ENCODE results near the gene CSE1L. TPM values are rescaled to one million over a fixed set of nuclear protein-coding genes. Genes with fewer than 3 reads are reported as not detected.

The CSE1L gene
- total RNA-seq, 1 experiment from 2014 or later, result 158 TPM

GRCh38 chr20:49032455-49032854, 13.7 kb upstream of the CSE1L start (continued):
- TF ChIP-seq CBX3 (IDR thresholded peaks at IDR 0.05; ENCODE audit: low read depth), result no peak

GRCh38 chr20:49034070-49034732, 11.9 kb upstream of the CSE1L start:
- Histone ChIP-seq H4K20me1 (ENCODE audit: insufficient read depth) (no peaks in the 10 kb centered on the region), H3K9ac (ENCODE audit: low read length) (no peak overlapping the region), H3K36me3 (ENCODE audit: control insufficient read depth in 1 of 2, insufficient read depth in 2 of 2, low read length in 2 of 2) (peaks cover 8 to 14% of the 10 kb centered on the region in 2 experiments), H3K79me2 (ENCODE audit: insufficient read depth, low read length) (no peaks in the 10 kb centered on the region), H3K4me1 (ENCODE audit: control insufficient read depth in 1 of 2, insufficient read depth in 2 of 2, low read length in 2 of 2) (no peaks in the 10 kb centered on the region), H3K9me2 (ENCODE audit: insufficient read depth) (no peaks in the 10 kb centered on the region), H3K9me3 (ENCODE audit: control insufficient read depth in 1 of 2, insufficient read depth in 1 of 2, low read depth in 1 of 2, low read length in 2 of 2) (no peaks in the 10 kb centered on the region), H3K27ac (ENCODE audit: low read depth, low read length) (no peak overlapping the region), H2AFZ (ENCODE audit: low read depth, low read length, poor library complexity, severe bottlenecking) (no peak overlapping the region), H3K27me3 (ENCODE audit: insufficient read depth, low read length) (no peaks in the 10 kb centered on the region), H3K4me2 (ENCODE audit: low read length) (no peak overlapping the region), H3K4me3 (replicated peaks in 1 of 2; ENCODE audit: low read depth in 1 of 2, low read length in 2 of 2) (no peak overlapping the region)
- ChIA-PET CTCF (no interaction called here), RAD21 (ENCODE audit: low non-redundant PET in 1 of 2, low total read pairs in 2 of 2, uncharacterized antibody in 2 of 2, unreplicated experiment in 2 of 2) (no interaction called here), POLR2A (no interaction called here)
- DNase-seq (ENCODE audit: low read depth, low spot score) (no peak), ATAC-seq (no peak)
- TF ChIP-seq, protein P1, sequence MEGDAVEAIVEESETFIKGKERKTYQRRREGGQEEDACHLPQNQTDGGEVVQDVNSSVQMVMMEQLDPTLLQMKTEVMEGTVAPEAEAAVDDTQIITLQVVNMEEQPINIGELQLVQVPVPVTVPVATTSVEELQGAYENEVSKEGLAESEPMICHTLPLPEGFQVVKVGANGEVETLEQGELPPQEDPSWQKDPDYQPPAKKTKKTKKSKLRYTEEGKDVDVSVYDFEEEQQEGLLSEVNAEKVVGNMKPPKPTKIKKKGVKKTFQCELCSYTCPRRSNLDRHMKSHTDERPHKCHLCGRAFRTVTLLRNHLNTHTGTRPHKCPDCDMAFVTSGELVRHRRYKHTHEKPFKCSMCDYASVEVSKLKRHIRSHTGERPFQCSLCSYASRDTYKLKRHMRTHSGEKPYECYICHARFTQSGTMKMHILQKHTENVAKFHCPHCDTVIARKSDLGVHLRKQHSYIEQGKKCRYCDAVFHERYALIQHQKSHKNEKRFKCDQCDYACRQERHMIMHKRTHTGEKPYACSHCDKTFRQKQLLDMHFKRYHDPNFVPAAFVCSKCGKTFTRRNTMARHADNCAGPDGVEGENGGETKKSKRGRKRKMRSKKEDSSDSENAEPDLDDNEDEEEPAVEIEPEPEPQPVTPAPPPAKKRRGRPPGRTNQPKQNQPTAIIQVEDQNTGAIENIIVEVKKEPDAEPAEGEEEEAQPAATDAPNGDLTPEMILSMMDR (IDR thresholded peaks at IDR 0.05 in 2 of 3, conservative IDR thresholded peaks at IDR 0.05 in 1 of 3; ENCODE audit: borderline replicate concordance in 1 of 3, insufficient read depth in 1 of 3, low read depth in 2 of 3, low read length in 2 of 3), result no peak
- no peak for TF ChIP-seq CEBPB (IDR thresholded peaks at IDR 0.05; ENCODE audit: low read depth)
- no peak for TF ChIP-seq FOSL1 (IDR thresholded peaks at IDR 0.05; ENCODE audit: low read depth)
- no peak for TF ChIP-seq SIN3A (IDR thresholded peaks at IDR 0.05; ENCODE audit: low read depth)
- TF ChIP-seq EZH2phosphoT487 (IDR thresholded peaks at IDR 0.05; ENCODE audit: borderline replicate concordance), result no peak
- TF ChIP-seq MAX (IDR thresholded peaks at IDR 0.05), result no peak
- no peak for TF ChIP-seq ZFX (IDR thresholded peaks at IDR 0.05)
- TF ChIP-seq POLR2AphosphoS5 (IDR thresholded peaks at IDR 0.05; ENCODE audit: low read depth, low read length), result no peak
- TF ChIP-seq, protein P2, sequence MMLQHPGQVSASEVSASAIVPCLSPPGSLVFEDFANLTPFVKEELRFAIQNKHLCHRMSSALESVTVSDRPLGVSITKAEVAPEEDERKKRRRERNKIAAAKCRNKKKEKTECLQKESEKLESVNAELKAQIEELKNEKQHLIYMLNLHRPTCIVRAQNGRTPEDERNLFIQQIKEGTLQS (IDR thresholded peaks at IDR 0.05), result no peak
- TF ChIP-seq CBX3 (IDR thresholded peaks at IDR 0.05; ENCODE audit: low read depth), result no peak
- TF ChIP-seq POLR2A (IDR thresholded peaks at IDR 0.05; ENCODE audit: borderline replicate concordance, extremely low read depth, insufficient read depth, insufficient read length), result no peak
- no TSS peak for BruUV-seq (replicated peaks)
- intact Hi-C loops (cut with micrococcal nuclease), result no loop called here
